CD4-positive, alpha-beta T cell treated with Interleukin-21 for 1 hour (primary cell): Measurements from ENCODE around the gene NPHS1.
"Not testable (repeated sequence)": the region's sequence is repeated elsewhere in the genome, so short reads cannot be mapped to it uniquely, and the experiment has no call there.

ENCODE experiments used
- DNase-seq: peaks from one replicate; pipeline ENCODE4 v3.0.0-alpha.2; 2020

Gene NPHS1

DNA sequence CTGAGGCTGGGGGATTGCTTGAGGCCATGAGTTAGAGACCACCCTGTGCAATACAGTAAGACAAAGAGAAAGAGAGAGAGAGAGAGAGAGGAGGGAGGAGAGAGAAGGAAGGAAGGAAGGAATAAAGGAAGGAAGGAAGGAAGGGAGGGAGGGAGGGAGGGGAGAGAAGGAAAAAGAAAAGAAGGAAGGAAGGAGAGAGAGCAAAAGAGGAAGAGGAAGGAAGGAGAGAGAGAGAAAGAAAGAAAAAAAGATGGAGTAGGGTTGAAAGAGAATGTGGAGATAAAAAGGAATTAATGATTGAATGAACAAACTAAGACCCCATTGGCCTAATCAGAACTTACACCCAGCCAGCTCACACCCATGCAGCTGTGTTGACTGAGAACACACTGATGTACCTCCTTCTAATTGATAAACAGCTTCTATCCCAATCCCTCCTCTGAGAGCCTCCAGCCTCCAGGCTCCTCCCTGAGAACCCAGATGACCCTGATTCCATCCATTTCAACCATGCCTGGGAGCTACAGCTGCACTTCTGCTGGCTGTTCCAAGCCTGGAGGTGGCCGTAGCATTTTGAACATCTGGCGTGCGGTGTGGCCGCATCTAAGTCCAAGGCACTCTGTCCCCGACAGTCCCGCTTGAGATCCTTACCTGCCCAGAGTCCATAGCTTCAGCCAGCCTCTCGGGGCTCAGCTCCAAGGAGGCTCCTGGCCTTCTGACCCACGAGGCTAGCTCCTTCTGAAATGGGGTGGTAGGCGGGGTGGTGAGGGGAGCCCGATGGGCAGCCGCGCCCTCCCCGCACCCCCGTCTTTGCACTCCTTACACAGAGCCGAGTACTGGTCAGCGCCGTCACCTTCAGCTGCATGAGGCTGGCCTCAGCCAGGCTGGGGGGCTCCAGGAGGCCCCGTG is 40.7 kb downstream of the NPHS1 start:
- DNase-seq: no peak

DNA sequence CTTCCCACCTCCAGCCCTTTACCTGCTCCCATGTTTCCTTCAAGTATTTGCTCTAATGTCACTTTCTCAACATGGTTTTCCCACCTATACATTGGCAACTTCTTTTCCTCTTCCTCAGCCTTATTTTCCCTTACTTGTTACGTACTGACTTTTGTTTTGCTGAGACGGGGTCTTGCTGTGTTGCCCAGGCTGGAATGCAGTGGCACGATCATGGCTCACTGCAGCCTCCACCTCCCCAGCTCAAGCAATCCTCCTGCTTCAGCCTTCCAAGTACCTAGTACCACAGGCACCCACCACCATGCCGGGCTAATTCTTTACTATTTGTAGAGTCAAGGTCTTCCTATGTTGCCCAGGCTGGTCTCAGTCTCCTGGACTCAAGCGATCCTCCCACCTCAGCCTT is 44.7 kb downstream of the NPHS1 start:
- no peak for DNase-seq

DNA sequence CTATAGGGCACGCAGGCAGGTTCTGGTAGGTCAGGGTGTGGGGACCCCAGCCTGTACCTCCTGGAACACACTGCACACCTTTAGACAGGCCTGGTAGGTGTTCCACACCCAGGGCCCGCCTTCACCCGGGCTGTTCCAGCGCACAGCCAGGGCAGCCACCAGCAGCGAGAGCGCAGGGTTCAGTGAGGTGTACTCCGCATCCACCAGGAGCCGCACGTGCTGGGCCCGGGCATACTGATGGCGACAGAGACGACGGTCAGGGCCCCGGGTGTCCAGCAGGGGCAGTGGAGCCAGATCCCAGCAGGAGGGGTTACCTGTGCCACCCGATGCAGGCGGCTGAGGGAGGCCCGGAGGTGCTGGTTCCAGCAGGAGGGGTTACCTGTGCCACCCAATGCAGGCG is 45.7 kb downstream of the NPHS1 start:
- DNase-seq: no peak

DNA sequence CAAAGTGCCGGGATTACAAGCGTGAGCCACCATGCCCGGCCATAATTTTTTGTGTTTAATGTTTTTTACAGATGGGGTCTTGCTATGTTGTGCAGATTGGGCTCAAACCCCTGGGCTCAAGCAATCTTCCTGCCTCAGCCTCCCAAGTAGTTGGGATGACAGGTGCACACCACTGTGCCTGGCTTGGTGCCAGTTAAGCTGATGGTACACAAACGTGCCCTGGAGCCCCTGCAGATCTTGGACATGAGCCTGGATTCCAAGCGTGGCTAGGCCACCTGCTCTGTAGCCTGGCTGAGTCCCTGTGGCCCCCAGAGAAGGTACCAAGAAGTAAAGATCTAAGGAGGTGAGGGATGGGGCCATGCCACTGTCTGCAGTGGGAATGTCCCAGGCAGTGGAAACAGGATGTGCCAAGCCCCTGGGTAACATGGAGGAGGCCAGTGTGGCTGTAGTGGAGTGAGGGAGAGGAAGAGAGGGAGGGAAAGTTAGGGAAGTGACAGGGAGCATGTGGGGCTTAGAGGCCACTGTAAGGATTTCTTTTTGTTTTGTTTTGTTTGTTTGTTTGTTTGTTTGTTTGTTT is 46.7 kb downstream of the NPHS1 start:
- no peak for DNase-seq

DNA sequence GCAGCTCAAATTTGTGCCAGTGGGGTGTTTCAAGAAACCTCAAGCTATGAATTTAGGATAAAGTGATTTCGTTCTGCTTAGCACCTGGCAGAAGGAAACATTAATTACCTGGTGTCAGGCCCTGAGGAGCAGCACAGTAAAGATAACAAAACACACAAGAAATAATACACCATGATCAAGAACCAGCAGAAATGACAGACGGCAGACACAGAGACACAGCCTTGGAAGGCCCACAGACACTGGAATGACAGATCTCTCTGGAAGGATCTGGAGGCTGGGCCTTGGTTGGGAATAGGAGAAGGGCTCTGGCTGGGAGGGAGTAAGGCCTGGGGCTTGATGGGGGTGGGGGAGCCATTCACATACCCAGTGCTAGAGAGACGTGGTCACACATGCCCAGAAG is 50.5 kb downstream of the NPHS1 start:
- DNase-seq: no peak

DNA sequence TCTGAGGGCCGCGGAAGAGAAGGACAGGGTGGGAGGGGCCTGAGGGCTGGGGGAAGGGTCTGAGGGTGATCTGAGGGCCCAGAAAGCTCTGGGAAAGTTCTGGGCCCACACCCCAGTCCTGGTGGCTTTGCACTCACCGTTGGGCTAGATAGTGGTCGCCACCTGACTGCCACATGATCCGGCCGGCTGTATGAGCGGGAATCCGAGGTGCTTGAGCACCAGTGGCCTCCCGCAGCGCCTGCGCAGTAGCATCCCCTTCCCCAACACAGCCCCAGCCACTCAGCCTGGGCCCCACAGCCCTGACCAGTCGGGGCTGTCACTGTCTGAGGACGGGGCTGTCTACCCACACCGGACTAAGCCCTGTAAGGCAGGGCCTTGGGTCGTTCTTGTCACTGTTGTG is 54.6 kb downstream of the NPHS1 start:
- no peak for DNase-seq

DNA sequence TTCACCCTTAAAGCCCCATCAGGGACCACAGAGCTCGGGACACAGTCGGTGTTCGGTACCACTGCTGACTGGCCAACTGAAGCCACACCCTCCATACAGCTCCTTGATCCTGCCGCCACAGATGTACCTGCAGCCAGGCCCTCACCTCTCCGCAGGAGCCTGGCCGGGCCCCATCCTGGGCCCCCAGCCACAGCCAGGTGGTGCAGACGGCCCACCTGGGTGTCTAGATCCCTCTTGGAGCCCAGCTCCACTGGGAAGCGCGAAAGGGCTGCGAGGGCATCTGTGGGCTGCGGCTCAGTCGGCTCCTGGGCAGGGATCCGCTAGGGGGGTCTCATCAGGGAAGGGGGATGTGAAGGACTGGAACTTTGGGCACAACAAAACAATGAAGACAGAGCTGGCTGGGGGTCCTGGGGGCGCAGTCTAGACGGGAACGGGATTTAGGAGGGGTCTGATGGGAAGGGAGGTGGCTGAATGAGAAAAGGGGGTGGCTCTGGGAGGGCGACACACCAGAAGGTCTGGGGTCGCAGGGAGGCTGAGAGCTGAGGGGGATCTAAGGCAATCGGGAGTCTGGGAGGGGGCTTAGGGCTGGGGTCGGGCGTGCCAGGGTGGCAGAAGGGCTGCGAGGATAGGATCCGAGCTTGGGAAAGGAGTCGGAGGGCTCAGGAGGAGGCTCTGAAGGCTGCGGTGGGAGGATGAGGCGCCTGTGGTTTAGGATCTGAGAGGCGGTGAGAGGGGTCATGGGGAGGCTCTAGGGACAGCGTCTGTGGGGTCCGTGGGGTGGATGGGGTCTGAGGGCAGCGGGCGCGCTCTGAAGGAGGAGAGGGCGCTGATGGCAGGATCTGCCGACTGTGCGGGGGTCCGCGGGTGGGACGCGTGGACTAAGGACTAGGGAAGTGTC is 55.4 kb downstream of the NPHS1 start:
- no peak for DNase-seq

DNA sequence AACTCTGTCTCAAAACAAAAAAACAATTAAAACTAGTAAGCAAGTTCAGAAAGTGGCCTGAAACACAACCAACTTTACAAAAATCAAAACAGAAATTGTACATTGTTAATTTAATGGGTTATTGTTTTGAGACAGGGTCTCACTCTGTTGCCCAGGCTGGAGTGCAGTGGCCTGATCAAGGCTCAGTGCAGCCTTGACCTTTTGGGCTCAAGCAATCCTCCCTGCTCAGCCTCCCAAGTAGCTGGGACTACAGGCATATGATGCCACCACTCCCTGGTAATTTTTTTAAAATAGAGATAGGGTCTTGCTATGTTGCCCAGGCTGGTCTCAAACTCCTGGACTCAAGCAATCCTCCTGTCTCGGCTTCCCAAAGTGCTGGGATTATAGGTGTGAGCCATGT is 56.7 kb downstream of the NPHS1 start:
- not testable (repeated sequence) for DNase-seq

DNA sequence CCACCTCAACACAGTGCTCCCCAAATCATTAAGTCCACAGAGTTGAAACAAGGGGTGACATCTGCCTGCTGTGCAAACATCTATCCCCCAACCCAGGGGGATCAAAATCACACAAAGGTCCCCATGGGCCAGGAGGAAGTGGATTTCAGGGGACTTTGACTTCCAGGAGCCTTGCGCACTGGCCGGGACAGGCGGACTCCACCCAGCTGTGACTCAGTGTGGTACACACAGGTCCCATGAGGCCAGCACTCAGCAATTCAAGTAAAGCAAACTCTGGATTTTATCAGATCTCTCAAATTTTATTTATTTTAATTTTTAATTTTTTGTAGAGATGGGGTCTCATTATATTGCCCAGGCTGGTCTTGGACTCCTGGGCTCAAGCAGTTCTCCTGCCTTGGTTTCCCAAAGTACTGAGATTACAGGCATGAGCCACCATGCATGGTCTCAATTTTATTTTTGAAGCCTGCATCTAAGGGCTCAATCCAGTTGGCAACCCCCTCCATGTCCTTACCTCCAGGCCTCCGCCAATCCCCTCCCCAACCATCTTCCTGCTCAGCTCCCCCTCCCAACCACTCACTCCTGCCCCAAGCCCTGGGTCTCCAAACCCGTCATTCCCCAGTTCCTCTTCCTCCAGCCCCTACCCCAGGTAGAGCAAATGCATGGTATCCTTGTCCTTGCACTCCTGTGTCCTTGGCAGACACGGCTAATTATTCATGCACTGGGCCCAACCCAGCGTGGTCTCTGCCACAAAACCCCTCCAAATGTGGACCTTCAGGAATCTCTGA is 58.7 kb downstream of the NPHS1 start:
- no peak for DNase-seq

DNA sequence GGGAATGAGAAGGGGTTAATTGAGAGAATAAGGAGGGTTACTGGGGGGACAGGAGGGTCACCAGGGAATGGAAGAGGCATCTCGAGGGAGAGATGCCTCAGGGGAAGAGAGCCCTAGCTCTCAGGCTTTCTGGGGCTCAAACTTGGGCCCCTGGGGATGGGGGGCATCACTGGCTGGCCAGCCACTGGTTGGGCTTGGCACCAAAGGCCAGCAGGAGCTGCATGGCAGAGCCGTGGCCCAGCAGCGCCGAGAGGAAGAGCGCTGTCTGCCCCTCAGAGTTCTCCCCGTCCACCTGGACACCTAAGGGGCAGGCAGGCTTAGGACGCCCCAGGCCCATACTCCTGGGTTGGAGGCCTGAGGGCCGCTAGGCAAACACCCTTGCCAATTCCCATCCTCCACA is 59.4 kb downstream of the NPHS1 start:
- DNase-seq: no peak

DNA sequence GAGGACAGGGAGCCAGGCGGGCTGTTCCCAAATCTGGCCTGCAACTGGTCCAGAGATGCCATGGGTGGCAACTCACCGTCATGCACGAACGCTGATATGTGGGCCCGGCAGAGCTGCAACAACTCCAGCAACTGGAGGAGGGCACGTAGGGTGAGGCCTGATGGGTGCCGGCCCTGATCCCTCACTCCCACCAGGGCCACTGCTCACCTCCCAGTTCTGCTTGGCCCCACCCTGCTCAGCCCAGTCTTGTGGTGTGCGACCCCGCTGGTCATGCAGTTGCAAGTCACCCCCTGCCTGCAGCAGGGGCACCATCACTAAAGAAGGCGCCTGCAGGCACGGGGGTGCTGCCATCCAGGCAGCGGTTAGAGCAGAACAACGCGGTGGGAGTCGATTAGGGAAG is 60.0 kb downstream of the NPHS1 start:
- no peak for DNase-seq

DNA sequence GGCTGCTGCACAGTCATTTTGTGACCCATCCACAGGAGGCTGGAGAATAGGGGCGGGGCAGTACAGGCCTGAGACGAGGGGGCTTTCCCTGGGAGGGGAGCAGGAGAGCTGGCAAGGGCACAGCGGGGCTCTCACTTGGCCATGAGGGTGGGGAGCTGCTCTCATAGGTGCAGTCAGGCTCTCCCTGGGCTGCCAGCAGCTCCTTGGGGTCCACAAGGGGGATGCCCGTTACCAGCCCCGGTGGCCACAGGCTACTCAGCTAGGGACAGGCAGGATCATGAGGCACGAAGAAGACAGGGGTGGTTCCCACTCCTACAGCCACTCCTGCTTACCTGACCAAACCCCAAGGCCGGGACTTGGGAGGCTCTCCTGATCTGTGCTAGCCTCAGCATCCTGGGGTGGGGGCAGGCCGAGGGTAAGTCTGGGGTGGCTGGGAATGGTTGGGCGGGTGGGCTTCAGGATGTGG is 60.5 kb downstream of the NPHS1 start:
- DNase-seq: no peak

DNA sequence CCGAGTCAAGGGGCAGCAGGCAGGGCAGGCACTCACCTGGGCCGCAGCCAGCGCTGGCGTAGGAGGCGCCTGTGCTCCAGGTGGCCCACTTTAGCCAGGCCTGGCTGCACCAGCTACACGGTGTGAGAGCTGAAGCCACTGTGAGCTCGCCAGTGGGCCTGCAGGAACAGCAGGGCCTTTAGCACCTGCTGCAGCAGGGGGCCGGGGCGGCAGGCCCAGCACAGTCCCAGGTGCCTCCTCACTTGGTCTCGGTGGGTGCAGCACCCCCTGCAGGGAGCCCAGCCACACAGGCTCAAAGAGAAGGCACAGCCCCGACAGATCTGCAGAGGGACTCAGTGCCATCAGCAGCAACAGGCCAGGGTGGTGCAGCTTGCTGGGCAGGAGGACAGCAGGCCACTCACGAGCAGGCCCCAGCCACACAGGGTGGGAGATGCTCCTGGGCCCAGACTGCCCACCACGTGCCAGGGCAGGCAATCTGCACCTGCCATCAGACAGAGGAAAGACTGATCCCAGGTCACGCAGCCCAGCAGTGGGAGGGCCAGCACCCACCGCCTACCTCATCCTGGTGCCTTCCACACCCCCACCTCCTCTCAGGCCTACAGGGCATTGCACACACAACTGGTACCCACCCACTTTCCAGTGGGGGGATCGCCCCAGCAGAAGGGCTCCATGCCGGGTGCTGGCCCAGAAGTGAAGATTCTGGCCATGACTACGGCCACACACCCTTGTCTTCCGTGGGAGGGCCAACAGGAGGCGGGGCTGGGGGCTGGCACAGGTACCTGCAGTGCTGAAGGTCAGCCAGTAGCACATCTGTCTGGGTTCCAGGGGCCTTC is 61.1 kb downstream of the NPHS1 start:
- DNase-seq: peak; percentile 5

DNA sequence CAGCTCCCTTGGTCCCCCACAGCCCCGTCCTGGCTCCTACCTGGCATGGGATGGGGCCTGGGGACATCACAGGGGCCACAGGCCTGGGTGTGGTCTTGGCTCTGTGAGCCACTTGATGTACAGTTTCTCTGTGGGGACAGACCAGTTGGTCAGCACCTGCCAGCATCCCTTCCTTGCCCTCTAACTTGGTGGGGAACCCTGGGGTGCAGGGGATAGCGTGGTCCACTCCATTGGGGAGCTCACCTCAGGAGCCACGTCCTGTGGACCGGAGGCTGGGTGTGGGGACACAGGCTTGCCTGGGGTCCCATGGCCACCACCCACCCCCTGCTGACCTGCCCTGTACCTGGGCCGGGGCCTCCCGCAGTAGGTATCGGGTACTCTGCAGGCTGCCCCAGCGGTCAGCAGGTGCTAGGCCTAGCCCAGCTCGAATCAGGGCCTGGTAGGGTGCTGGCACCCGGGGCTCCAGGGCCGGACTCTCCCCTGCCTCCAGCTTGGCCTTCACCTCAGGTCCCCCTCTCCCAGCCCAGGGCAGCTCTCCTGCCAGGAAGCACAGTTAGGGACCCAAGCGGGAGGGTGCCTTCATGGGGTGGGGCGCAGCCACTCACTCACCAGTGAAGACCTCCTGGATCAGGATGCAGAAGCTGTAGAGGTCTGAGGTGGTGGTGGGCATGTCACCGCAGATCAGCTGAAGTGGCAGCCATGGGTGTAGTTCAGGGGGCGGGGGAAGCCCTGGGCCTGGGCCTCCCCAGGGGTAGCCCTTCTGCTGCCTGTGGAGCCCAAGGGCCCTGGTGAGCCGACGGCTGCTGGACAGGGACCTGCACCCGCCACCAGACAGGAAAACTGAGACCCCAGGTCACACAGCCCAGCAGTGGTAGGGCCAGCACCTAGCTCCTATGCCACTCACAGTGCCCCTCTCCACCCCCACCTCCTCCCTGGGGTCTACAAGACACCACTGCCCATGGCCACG is 62.0 kb downstream of the NPHS1 start:
- DNase-seq: no peak

DNA sequence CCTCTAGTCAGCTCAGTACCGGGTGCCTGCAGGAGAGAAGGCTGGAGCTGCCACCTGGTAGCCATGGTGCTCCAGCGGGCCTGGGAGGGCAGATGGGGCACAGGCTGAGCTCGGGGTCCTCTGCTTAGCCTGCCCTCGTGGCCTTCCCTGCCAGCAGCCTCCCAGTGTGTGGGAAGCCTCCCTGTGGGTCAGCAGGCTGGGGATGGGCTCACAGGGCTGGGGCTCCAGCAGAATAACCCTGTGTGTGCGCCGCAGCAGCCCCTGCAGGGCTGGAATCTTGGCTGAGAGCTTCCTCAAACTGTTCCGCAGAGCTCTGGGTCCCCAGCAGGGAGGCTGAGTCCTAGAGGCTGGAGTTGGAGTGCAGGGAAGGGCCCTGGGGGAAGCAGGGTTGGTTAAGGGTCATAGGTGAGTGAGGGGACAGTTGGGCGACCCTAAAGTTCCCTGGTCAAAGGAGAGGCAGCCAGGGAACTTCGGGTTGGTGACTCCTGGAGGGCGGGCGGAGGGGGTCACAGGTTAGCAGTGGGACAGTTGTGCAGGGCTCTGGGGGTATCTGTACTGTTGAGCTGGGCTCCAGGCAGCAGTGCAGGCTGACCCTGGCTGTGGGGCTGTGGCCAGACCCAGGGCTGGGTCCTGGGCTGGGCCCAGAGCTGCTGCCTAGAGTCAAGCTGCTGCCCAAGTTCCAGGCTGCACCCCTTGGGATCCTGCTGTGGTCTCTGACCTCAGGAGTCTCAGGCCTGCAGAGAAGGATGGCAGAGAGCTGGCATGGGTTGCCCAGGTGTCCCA is 62.9 kb downstream of the NPHS1 start:
- DNase-seq: no peak

DNA sequence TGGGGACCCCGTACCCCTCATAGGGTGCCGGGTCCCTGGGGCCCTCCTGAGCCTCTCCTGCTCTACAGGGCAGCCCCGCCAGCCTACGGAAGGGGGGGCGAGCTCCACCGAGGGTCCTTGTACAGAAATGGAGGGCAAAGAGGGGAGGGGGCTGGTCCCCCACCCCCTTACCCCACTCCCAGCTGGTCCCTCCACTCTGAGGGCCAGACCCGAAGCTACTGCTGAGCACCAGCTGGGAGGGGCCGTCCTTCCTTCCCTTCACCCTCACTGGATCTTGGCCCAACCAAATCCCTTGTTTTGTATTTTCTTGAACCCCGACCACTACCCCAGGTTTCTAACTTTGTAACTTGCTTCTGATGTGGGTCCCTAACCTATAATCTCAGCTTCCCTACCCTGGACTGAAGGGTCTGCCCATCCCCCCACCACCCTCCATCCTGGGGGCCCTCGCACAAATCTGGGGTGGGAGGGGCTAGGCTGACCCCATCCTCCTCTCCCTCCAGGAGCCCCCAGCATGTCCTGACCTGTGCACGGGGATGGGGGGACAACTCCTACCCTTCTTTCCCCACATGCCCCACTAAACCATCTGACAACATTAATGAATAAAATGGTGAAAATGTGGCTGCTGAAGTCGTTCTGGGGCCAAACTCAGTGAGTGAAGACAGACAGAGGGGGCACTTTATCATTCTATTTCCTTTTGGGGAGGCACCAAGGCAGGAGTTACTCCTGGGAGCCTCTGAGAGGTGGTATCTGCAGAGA is 63.9 kb downstream of the NPHS1 start:
- DNase-seq: no peak

DNA sequence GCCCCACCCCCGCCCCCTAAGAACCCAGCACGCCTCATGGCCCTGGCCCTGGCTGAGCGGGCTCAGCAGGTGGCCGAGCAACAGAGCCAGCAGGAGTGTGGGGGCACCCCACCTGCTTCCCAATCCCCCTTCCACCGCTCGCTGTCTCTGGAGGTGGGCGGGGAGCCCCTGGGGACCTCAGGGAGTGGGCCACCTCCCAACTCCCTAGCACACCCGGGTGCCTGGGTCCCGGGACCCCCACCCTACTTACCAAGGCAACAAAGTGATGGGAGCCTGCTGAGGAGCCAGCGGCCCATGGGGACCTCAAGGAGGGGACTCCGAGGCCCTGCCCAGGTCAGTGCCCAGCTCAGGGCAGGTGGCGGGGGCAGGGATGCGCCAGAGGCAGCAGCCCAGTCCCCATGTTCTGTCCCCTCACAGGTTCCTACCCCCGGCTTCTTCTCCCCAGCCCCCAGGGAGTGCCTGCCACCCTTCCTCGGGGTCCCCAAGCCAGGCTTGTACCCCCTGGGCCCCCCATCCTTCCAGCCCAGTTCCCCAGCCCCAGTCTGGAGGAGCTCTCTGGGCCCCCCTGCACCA is 65.0 kb downstream of the NPHS1 start:
- DNase-seq: no peak
